Prostate gland (tissue), 2 donors: ENCODE results near the gene C4orf50. TPM values are rescaled to one million over a fixed set of nuclear protein-coding genes. Genes with fewer than 3 reads are reported as not detected.

Experiments
- DNase-seq: peaks from one replicate; pipeline ENCODE4 v3.0.0-alpha.2; 2019; ENCODE audit warnings: low spot score
- H3K27ac ChIP-seq, 2 donors: fragments of 200-600 bp; sonication (generic); 2 replicates each; pipeline ENCODE4 v1.5.1; 2017 to 2019
- H3K27me3 ChIP-seq: fragments of 200-600 bp; sonication (generic); replicated peaks from 2 replicates; pipeline ENCODE4 v1.5.1; 2019; ENCODE audit not compliant: insufficient read depth
- H3K36me3 ChIP-seq, 2 donors: fragments of 200-600 bp; sonication (generic); 1 replicate in 1 of 2; 2 replicates in 1 of 2; pipeline versions ENCODE4 v1.5.1 to v1.8.1; 2017 to 2019
- H3K4me1 ChIP-seq: fragments of 200-600 bp; sonication (generic); replicated peaks from 2 replicates; pipeline ENCODE4 v1.5.1; 2019
- H3K4me3 ChIP-seq, 2 donors: fragments of 200-600 bp; sonication (generic); 2 replicates each; pipeline ENCODE4 v1.5.1; 2017 to 2019
- H3K9me3 ChIP-seq: fragments of 200-600 bp; sonication (generic); 2 replicates; pipeline ENCODE4 v1.5.1; 2017
- POLR2A ChIP-seq: fragments of 450-650 bp; IDR thresholded peaks from one replicate; pipeline ENCODE4 v1.6.1; 2016; ENCODE audit warnings: antibody characterized with exemption, mild to moderate bottlenecking
- POLR2AphosphoS5 ChIP-seq: sonication (generic); formaldehyde crosslinking; IDR thresholded peaks from one replicate; pipeline ENCODE4 v1.6.1; 2017; ENCODE audit warnings: antibody characterized with exemption
- WGBS: methylation state at CpG from one replicate; pipeline ENCODE4 v1.1.5; 2018; 5-methylcytosine and 5-hydroxymethylcytosine counted together
- intact Hi-C: fragments of 100-400 bp; cut with DNase I; formaldehyde crosslinking; loops from one replicate; pipeline ENCODE4 v1.14.2; 2022
- total RNA-seq, 2 donors: library from RNA; depleted of rRNA; stranded (reverse); fragments of >200 nt; gene quantifications; one replicate each; pipeline ENCODE4 v1.1.0, GENCODE V29; 2016
- TF ChIP-seq, protein P1 (sequence below), 4 experiments: fragments of 200-600 bp in 2 of 4; fragments of 450-650 bp in 2 of 4; sonication (generic) in 2 of 4; IDR thresholded peaks; 1 replicate in 3 of 4; 2 replicates in 1 of 4; pipeline ENCODE4 v1.5.1; 2016 to 2019; ENCODE audit warnings: antibody characterized with exemption in 4 of 4, mild to moderate bottlenecking in 2 of 4, moderate library complexity in 2 of 4

Gene C4orf50
- total RNA-seq, 2 donors from 2014 or later: 0.87 to 2.8 TPM

DNA sequence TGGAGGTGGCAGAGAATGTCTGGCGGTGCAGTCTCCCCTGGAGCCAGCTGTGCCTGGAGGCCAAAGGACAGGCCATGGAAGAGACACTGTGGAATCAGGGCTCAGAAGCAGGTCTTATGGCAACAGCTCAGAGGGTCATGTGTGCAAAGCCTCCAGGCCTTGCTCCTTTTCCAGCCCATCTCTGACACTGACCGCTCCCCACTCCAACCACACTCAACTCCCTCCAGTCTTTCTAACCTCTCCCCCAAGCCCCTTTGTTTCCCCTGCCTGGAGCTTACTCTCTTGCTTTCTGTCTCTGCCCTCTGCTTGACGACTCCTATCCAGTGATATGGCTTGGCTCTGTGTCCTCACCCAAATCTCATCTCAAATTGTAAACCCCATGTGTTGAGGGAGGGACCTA lies 91.1 kb downstream of the C4orf50 start:
- no peak overlapping the region for H3K27ac ChIP-seq
- H3K36me3 ChIP-seq: no peaks in the 10 kb centered on the region
- H3K4me3 ChIP-seq: no peak overlapping the region
- H3K4me1 ChIP-seq: no peaks in the 10 kb centered on the region
- no peaks in the 10 kb centered on the region for H3K9me3 ChIP-seq
- WGBS: 76% methylated on average over 3 of the region's 3 CpGs
- H3K27me3 ChIP-seq: peaks cover 2% of the 10 kb centered on the region
- intact Hi-C loops: no loop called here
- no peak for TF ChIP-seq POLR2AphosphoS5
- TF ChIP-seq, protein P1, sequence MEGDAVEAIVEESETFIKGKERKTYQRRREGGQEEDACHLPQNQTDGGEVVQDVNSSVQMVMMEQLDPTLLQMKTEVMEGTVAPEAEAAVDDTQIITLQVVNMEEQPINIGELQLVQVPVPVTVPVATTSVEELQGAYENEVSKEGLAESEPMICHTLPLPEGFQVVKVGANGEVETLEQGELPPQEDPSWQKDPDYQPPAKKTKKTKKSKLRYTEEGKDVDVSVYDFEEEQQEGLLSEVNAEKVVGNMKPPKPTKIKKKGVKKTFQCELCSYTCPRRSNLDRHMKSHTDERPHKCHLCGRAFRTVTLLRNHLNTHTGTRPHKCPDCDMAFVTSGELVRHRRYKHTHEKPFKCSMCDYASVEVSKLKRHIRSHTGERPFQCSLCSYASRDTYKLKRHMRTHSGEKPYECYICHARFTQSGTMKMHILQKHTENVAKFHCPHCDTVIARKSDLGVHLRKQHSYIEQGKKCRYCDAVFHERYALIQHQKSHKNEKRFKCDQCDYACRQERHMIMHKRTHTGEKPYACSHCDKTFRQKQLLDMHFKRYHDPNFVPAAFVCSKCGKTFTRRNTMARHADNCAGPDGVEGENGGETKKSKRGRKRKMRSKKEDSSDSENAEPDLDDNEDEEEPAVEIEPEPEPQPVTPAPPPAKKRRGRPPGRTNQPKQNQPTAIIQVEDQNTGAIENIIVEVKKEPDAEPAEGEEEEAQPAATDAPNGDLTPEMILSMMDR (IDR thresholded peaks at IDR 0.05): no peak
- TF ChIP-seq POLR2A: no peak
- DNase-seq: no peak

DNA sequence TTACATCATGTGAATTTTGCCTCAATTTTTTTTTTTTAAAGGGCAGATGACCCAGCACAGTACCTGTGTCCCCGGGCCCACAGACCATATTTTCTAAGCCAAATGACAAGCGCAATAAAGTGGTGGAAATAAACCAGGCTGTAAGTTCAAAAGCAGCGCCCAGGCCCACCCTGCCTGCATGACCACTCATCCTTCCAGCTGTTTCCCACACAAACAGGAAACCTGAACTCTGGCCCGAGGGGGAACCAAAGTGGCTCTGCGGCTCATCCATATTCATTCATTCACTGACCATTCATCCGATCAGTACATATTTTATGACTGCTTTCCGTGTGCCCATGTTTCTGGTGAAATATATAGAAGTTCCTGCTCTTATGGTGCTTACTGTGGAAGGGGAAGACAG lies 91.6 kb downstream of the C4orf50 start:
- Histone ChIP-seq H3K9me3 (no peaks in the 10 kb centered on the region), H3K27me3 (peaks cover 2% of the 10 kb centered on the region), H3K36me3 (no peaks in the 10 kb centered on the region), H3K4me1 (no peaks in the 10 kb centered on the region), H3K27ac (no peak overlapping the region), H3K4me3 (no peak overlapping the region)
- intact Hi-C loops: no loop called here
- no peak for DNase-seq
- 57% methylated on average over 7 of the region's 7 CpGs for WGBS
- TF ChIP-seq POLR2A (no peak), POLR2AphosphoS5 (no peak)
- TF ChIP-seq, protein P1 (IDR thresholded peaks at IDR 0.05): no peak

DNA sequence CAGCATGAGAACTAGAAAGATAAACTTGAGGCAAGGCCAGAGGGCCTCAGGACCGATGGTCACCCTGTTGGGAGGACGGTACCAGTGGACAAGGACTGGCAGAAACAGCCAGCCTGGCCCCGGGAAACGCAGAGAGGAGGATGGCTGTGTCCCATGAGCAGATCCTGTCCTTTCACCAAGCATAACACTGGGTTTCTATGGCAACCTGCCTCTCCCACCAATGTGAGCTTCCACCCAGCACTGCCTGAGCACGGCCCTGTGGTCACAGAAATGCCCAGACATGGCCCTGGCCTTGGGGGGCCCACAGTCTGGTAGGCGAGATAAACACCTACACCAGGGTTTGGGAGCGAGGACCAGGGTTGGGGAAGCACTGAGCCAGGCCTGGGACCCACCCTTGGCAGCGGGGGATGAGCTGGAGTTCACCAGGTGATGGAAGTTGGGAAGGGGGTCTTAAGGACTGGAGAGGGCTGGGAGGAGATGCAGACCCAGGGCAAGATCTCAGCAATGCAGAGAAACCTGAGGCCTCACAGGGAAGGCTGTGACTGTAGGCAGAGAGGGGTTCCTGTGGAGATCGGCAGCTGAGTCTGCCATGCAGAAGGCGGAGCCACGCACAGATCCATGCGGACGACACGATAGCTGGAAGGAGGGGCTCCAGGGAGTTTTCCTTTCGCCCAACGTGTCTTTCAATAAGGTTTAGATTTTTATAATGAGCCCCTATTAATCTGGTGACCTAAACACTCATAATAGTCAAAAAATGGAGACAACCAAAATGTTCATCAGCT lies 92.6 kb downstream of the C4orf50 start:
- intact Hi-C loops: no loop called here
- DNase-seq: no peak
- Histone ChIP-seq H3K27ac (no peak overlapping the region), H3K9me3 (no peaks in the 10 kb centered on the region), H3K36me3 (no peaks in the 10 kb centered on the region), H3K27me3 (peaks cover 2% of the 10 kb centered on the region), H3K4me1 (no peaks in the 10 kb centered on the region), H3K4me3 (no peak overlapping the region)
- WGBS: 73% methylated on average over 16 of the region's 16 CpGs
- TF ChIP-seq, protein P1 (IDR thresholded peaks at IDR 0.05): no peak
- no peak for TF ChIP-seq POLR2AphosphoS5
- TF ChIP-seq POLR2A: no peak

DNA sequence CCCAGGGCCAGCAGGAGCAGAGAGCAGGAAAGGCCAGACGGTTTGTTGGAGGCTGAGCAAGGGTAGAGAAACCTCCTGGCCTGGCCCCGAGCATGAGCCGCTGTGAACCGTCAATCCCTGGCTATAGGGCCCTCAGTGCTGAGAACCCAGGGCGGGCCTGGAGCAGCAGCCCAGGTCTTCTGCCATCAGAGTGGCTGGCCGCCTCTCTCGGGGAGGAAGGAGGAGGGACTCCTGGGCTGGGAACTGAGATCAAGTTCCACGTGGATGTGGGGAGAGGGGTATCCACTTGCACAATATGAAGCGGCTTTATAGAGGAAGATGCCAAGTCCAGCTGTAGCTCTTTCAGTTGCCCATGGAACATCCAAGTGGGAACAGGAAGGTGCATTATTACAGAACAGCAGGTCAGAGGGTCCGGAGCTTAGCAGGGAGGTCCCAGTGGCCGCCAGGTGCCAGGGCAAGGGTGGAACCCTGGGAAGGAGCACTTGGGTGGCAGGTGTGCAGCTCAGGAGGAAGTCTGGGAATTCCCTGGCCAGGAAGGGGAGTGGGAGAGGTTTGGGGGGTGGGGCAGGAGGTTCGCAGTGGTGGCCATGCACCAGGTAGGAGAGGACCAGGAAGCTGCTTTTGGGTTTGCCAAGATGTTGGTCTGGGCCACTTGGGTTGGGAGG lies 93.6 kb downstream of the C4orf50 start:
- TF ChIP-seq, protein P1 (IDR thresholded peaks at IDR 0.05): no peak
- TF ChIP-seq POLR2A: no peak
- no peak for TF ChIP-seq POLR2AphosphoS5
- intact Hi-C loops: no loop called here
- no peaks in the 10 kb centered on the region for H3K27me3 ChIP-seq

More for the DNA sequence above, 93.6 kb downstream of the C4orf50 start:
- Histone ChIP-seq H3K27ac (no peak overlapping the region), H3K9me3 (no peaks in the 10 kb centered on the region), H3K36me3 (no peaks in the 10 kb centered on the region), H3K4me3 (no peak overlapping the region), H3K4me1 (no peaks in the 10 kb centered on the region)
- 65% methylated on average over 12 of the region's 12 CpGs for WGBS
- DNase-seq: no peak
